ENCODE results near the gene TMEM144.

- no peak for TF ChIP-seq CTCF (IDR thresholded peaks at IDR 0.05; ENCODE audit: insufficient read depth, low read length, poor library complexity, severe bottlenecking)
- no peak for TF ChIP-seq EZH2phosphoT487 (conservative IDR thresholded peaks at IDR 0.05; ENCODE audit: low read length)
These were observed 40.0 kb downstream of the TMEM144 start for GRCh38 chr4:158250321-158250720.

Data from SU-DHL-6 (cell line).